ENCODE measurements around the gene ALDH3B1.
"Not testable (repeated sequence)": the region's sequence is repeated elsewhere in the genome, so short reads cannot be mapped to it uniquely, and the experiment has no call there.

ALDH3B1 gene, protein sequence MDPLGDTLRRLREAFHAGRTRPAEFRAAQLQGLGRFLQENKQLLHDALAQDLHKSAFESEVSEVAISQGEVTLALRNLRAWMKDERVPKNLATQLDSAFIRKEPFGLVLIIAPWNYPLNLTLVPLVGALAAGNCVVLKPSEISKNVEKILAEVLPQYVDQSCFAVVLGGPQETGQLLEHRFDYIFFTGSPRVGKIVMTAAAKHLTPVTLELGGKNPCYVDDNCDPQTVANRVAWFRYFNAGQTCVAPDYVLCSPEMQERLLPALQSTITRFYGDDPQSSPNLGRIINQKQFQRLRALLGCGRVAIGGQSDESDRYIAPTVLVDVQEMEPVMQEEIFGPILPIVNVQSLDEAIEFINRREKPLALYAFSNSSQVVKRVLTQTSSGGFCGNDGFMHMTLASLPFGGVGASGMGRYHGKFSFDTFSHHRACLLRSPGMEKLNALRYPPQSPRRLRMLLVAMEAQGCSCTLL

DNA sequence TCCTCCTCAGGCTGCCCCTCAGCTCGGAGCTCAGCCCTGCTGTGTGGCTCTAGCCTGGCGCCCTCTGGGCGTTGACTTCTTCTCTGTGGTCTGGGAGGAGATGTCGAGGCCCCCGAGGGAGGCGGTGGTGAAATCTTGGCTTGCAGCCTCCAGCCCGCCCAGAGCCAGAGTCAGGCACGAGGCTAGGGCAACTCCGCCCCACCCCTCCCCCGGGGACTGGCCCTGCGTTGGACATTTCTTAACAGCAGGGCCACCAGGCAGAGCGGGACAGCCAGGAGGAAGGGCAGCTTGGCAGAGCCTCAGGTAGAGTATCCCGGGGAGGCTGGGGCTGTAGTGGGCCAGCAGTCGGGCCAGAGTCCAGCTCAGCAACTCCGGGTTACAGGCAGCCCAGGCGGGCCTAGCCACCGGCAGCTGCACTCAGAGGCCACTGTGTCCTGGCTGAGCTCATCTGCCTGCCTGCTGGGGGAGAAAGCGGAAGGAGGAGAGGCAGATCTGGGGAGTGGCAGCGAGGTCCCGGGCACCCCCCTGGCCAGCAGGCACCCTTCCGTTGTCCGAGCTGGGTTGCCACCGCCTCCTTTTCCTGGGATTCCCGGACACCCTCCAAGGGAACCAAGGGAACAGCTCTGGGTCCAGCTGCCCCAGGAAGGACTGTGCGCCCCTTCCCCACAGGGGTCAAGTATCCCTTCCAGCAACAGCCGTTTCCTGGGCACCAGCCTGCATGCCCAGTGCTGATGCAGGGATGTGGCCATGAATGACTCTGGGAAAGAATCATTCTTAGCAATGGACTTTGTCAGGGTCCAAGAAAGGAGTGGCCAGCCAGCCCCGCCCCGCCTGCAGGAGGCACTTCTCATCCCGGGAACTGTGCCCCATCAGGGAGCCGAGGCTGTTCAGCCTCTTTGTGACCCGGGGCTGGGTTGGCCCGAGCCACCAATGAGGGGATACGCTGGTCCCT, at the start of gene ALDH3B1:
TSS of gene ALDH3B1 (plus strand) at position 238 of the 952 bp plus-strand sequence. CDS start 4,971 bp downstream, outside the sequence.
- DNase-seq: no peak

DNA sequence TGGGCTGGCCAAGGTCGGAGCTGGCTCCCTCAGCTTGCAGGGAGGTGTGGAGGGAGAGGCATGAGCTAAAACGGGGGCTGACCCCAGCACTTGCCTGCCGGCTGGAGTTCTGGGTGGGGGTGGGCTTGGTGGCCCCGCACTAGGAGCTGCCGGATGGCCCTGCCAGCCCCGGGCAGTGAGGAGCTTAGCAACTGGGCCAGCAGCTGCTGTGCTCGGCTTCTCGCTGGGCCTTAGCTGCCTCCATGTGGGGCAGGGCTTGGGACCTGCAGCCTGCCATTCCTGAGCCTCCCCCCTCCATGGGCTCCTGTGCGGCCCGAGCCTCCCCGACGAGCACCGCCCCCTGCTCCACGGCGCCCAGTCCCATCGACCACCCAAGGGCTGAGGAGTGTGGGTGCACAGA, 46.9 kb upstream of the ALDH3B1 start:
- not testable (repeated sequence) for DNase-seq

DNA sequence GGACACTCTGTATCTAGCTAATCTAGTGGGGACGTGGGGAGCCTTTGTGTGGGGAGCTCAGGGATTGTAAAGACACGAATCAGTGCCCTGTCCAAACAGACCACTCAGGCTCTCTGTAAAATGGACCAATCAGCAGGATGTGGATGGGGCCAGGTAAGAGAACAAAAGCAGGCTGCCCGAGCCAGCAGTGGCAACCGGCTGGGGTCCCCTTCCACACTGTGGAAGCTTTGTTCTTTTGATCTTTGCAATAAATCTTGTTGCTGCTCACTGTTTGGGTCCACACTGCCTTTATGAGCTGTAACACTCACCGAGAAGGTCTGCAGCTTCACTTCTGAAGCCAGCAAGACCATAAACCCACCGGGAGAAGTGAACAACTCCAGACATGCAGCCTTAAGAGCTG, 46.2 kb upstream of the ALDH3B1 start:
- DNase-seq: not testable (repeated sequence)

DNA sequence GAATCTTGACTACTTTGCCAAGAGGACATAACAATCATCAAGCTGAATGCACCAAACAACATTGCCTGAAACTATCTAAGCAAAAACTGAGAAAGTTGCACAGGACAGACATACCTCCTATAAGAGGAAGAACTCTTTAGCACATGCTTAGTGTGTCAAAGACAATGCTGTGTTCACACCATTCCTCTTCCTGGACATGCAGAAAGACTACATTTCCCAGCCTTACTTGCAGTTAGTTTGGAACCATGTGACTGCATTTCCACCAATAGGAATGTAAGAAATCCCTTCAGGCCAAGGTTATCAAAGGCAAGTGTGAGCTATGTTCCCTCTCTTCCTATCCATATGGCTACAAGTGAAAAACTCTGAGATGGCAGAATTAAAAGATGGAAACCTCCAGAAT, 45.4 kb upstream of the ALDH3B1 start:
- not testable (repeated sequence) for DNase-seq

DNA sequence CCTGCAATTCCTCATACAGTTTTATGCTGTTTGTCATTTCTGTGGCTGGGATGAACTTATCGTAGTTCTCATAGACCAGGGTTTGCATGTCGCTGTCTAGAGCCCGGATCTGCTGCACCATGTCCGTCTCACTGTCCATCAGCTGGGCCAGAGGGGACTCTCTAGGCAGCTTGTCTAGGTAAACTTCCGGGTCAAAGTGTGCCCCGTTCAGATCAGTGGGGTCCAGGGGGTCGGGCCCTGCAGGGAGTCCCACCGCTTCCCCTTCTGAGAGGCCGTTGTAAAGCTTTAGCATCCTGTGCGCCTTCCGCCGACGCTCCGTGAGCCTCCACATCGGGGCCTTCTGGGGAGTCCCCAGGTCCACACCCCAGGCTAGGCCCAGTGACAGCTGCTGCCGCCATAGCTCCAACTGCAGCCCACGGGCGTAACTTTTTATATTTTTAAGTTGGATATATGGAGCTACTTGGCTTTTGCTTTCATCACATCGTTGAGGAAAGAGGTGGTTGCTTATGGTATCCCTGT, 44.2 kb upstream of the ALDH3B1 start:
- not testable (repeated sequence) for DNase-seq

DNA sequence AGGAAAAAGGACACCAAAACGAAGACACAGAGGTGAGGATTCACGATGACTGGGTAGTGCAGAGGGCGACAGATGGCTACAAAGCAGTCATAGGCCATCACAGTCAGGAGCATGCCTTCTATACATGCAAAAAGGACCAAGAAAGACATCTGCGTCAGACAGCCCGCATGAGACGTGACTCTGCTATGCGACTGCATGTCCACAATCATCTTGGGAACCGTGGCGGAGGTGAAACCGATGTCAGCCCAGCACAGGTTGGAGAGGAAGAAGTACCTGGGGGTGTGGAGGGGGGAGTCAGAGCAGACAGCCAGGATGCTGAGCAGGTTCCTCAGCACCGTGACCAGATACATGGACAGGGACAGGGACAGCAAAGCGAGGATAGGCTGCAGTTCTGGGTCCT, 35.4 kb upstream of the ALDH3B1 start:
- not testable (repeated sequence) for DNase-seq

DNA sequence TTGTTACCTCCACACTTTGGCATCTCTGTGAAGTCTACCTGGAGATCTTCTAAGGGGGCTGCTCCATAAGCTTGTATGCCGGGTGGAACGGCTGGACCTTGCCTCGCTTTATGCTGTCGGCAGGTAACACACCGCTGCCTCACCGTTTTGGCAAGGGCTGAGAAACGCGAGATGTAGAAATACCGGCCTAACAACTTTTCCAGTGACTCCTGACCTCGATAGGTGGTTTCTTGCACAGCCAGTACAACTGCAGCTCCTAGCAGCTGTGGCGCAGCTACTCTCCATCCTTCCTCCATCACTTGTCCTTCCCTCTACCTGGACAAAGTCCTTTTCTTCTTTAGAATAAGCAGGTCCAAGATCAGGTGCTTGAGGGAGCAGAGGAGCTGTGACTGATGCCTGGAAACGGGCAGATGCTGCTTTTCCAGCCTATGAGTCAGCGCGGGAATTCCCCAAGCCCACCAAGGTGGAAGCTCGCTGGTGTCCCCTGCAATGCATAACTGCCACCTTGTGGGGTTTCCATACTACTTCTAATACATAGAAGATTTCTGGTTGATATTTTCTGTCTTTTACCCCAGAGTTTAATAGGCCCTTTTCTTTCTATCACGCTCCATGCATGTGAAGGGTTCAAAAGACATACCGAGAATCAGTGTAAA, 31.2 kb upstream of the ALDH3B1 start:
- DNase-seq: not testable (repeated sequence)

DNA sequence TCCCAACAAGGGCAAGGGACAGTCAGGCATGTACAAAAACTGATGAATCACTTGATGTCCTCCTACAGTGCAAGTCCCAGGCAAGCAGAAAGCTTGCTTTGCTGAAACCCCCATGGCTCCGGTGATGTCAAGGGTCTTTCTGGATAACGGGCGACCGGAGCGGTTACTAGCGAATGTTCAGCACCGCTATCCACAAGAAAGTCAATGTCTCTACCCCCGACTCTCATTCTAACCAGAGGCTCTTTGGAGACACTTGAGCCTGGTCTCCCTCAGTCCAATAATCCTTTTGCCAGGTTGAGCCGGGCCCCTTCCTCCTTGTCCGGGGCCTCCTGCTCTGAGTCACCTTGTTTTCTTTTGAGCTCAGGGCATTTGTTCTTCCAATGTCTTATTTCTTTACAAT, 28.9 kb upstream of the ALDH3B1 start:
- DNase-seq: not testable (repeated sequence)

DNA sequence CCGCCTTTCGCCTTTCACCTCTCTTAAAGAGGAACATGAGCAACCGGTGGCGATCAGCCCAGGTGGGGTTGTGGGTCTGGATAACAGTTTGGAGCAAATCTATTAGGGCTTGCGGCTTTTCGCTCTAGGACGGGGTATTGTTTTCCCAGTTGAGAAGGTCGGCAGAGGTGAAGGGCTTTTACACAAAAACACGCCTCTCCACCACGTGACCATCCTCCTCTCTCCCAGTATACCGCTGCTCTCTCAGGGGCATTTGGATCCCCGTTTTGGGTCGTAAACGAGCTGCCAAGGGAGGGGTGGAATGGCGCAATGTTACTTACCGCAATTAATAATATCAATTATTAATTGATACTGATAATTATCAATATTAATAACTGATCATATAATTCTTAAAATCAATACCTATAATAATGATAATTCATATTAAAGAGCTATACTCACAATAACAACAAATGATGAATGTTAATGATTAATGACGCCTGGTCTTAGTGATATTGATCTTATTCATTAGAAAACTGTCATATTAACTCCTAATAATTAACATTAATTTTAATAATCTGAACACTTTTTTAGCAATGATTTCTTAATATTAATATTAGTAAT, 27.8 kb upstream of the ALDH3B1 start:
- not testable (repeated sequence) for DNase-seq

DNA sequence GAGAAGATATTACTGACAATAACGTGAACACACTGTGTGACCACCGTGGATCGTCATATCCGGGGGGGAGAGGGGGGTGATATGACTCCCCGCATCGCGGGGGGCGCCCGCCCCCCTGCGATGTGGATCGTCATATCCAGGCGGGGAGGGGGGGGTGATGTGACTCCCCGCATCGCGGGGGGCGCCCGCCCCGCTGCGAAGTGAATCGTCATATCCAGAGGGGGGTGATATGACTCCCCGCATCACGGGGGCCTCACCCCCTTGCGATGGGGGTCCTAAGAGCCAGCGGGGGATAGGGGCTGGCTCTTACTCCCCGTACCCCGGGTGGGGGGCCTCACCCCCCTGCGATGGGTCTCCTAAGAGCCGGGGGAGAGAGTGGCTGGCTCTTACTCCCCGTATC, 26.2 kb upstream of the ALDH3B1 start:
- DNase-seq: no peak

DNA sequence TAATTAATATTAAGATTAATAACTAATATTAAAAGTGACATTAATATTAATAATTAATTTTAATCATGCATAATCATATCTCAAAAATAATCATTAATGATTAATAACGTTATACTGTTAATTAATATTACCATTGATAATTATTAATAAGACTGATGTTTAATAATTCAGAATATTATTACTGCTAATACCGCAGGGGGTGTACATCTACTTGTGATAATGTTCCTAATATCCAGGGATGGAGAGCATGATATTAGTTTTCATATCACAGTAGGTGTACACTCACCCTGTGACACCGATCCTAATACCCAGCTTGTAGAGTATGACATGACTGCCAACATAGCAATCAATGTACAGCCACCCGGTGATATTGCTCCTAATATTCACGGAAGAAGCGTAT, 24.8 kb upstream of the ALDH3B1 start:
- DNase-seq: not testable (repeated sequence)

DNA sequence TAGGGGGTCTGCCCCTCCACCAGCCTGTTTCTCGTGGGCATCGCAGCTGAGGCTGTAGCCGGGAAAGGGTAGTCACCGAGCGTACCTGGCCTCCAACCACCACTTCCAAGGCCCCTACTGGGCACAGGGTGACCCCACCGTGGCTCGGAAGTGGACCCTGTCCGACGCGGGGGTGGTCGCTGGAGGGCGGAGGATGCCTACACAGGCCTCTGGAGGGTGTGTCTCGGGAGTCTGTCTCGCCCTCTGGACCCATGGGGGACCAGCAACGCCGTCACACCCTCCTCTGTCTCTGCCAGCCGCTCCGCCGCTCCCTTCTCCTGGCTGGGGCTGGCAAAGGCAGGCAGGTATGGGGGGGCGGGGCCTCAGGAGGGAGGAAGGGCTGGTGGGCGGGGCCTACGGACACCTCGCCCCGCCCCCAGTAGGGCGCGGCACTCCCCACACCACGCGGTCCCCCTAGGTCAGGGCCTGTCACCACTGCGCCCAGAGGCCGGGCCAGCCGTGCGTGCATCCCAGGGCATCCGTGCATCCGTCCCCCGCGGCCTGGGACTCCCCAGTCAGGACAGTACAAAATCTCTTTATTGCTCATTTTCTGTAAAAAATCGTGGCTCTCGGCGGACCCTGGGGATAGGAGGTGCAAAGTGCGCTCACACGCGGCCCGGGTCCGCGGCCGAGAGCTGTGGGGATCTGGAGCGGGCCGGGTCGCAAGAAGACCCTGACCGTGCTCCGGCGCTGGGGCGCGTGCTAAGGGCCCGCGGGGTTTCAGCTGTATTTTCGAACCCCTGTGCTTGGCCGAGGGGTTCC, 19.4 kb upstream of the ALDH3B1 start:
- DNase-seq: not testable (repeated sequence)

DNA sequence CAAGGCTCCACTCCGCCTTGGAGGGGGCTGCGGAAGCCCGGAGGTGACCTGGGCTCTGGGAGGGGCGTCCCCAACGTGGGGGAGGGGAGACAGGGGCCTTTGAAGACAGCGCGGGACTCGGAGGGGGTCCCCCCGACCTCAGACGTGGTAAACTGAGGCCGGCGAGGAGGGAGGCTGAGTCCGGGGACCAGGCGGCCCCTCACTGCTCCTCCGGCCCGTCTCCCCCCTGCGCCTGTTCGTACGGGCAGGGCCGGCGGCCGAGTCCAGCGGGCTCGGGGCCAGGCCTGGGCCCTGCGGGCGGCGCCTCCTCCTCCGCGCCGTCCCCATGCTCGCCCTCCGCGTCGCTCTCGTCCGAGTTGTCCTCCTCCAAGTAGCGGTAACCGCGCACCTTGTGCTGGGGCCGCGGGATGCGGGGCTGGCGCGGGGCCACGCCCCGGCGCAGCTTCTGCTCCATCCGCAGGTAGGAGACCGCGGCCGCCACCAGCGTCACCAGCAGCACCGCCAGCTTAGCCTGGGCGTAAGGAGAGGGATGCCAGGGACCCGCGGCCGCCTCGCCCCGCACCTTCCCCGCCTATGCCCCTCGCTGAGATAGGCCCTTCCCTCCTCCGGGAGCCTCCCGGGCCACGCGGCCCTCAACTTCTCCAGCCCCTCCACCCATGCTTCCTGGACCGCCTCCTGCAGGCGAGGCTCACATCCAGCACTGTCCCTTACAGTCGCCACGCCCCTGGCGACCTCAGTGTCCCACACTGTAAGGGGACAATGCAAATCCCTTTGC, 18.6 kb upstream of the ALDH3B1 start:
- DNase-seq: not testable (repeated sequence)

DNA sequence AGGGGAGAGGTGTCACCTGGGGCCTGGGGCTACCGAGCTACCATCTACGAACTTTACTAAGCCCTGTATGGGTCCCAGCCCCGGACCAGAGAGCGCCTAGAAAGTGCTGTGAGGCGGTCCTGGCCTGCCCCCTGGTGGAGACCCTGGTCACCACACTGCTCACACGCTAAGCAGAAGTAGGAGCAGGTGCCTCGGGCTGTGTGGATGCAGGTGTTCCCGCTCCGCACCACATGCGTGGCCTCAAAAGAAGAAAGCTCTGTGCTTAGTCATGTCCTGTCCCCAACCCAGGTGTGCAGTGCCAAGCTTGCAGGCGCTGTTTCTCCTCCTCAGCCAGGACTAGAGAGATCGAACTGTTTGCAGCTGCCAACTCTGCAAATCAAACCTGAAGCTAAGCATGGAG, 16.3 kb upstream of the ALDH3B1 start:
- DNase-seq: peak; percentile 46

DNA sequence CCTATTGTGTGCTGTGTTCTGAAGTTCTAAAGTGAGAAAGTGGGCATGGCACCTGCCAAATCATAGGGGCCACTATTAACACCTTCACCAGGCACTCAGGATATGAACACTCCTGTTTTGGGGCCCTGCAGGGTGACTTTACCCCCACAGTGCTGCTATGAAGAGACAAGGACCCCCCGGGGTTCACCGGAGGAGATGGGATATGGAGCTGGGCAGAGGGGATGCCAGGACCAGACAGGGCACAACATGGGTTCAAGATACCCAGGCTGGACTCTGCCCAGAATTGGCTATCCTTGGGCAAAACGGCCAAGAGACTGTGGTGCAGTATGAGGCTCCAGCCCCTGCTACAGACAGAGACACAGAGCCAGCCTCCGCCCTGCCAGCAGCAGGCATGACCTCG, 15.7 kb upstream of the ALDH3B1 start:
- not testable (repeated sequence) for DNase-seq

DNA sequence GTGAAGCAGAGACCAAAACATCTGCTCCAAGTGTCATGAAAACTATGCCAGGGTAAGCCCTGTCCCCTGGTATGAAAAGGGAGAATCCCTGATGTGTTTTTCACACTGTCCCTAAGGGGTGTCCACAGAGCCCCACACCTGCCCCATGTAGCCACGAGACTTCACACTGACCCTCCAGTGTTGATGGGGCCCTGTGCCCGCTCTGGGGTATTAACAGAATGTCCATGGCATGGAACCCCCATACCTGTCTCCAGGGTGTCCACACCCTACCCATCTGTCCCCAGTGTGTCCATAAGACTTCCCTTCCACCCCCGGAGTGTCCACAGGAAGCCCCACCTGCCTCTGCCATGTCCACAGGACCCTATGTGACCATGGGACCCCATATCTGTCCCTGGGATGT, 15.0 kb upstream of the ALDH3B1 start:
- not testable (repeated sequence) for DNase-seq

DNA sequence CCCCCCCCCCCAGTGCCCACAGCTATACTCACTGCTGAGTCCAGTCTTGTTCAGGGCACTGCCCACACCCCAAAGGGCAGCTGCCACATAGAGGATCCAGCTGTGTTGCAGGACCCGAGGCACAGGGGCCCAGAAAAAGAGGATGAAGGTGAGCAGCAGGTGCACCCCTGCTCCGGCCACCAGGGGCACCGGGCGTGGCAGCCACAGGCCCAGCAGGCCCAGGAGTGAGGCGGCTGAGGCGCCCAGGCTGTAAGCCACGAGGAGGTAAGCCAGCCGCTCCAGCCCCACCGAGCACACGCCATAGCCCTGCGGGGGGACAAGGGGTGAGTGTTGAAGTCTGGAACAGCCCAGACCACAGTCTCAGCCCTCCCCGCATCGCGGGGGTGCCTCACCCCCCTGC, 14.5 kb upstream of the ALDH3B1 start:
- DNase-seq: not testable (repeated sequence)

DNA sequence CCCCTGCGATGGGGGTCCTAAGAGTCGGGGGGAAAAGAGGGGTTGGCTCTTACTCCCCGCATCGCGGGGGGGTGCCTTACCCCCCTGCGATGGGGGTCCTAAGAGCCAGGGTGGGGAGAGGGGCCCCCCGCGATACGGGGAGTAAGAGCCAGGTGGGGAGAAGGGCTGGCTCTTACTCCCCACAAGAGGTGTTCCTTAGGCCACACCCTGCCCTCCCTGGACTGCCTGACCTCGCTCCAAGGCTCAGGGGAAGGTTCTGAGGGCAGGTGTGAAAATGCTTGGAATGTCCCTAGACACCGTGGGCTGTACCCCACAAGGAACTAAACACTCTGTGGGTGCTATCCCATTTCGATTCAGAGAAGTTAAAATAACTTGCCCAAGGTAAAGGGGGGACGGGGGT, 14.1 kb upstream of the ALDH3B1 start:
- DNase-seq: no peak

DNA sequence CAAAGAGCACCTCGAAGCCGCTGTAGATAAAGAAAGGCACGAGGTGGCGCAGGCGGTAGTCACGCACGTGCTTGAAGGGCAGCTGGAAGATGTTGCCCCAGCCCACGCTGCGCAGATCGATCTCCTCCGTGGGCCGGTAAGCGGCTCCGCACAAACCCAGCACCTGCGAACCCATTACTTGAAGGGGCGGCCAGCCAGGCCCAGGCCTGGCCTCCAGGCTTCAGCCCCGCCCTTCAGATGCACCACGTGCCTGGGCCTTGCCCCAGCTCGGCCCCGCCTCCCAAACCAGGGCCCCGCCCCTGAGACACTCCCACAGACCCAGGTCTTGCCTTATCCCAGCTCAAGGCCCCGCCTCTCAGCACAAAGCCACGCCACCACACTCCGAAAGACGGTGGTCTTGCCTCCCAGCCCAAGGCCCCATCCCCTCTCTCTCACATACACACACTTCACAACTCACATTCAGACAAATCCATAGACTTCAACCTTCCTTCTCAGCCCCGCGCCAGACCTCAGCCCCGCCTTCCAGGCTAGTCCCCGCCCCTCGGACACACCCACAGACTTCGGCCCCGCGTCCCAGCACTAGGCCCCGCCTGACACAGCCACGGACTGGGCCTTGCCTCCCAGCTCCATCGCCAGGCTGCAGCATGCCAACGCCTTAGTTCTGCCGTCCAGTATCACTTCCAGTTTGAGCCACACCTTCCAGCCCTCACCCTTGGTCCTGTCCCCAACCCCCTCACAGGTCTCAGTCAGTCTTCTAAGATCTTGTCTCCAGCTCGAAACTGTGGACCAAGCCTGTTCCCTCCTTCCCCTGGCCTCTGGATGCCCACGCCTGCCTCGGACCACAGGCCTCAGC, 13.3 kb upstream of the ALDH3B1 start:
- peak; percentile 25 for DNase-seq
